IPS DF 4.7 (cell line): ENCODE data around the gene FAM20C.

ENCODE experiments used
- DNase-seq: peaks from one replicate; pipeline ENCODE4 v3.0.0-alpha.2; 2013; ENCODE audit warnings: low spot score; ENCODE audit errors: extremely low read depth

FAM20C gene

GRCh38 chr7:158771-159170, 33.6 kb upstream of the FAM20C start:
- DNase-seq = no peak

GRCh38 chr7:159370-160270, 32.8 kb upstream of the FAM20C start:
- DNase-seq = no peak

- no peak for DNase-seq
Observed at GRCh38 chr7:160958-161725, 31.2 kb upstream of the FAM20C start.

GRCh38 chr7:162632-163297, 29.6 kb upstream of the FAM20C start:
- no peak for DNase-seq

- no peak for DNase-seq
Observed at GRCh38 chr7:163298-163695, 29.1 kb upstream of the FAM20C start.

GRCh38 chr7:163971-164881, 28.1 kb upstream of the FAM20C start:
- no peak for DNase-seq

- no peak for DNase-seq
Observed at GRCh38 chr7:164882-165660, 27.3 kb upstream of the FAM20C start.

- no peak for DNase-seq
Observed at GRCh38 chr7:165661-166337, 26.6 kb upstream of the FAM20C start.

- DNase-seq = no peak
Observed at GRCh38 chr7:166338-167060, 25.9 kb upstream of the FAM20C start.

GRCh38 chr7:167090-167855, 25.1 kb upstream of the FAM20C start:
- no peak for DNase-seq

GRCh38 chr7:167976-168791, 24.2 kb upstream of the FAM20C start:
- no peak for DNase-seq

- DNase-seq = no peak
Observed at GRCh38 chr7:169276-170172, 22.8 kb upstream of the FAM20C start.

GRCh38 chr7:170551-171363, 21.6 kb upstream of the FAM20C start:
- DNase-seq = no peak

- no peak for DNase-seq
Observed at GRCh38 chr7:171364-171904, 20.9 kb upstream of the FAM20C start.

GRCh38 chr7:171912-172515, 20.4 kb upstream of the FAM20C start:
- no peak for DNase-seq
